ENCODE results near the gene KRTAP5-5. TPM values are rescaled to one million over a fixed set of nuclear protein-coding genes. Genes with fewer than 3 reads are reported as not detected.

The KRTAP5-5 gene
- total and polyA plus RNA-seq, 4 donors = not detected

GRCh38 chr11:1642288-1643145, 12.9 kb downstream of the KRTAP5-5 start:
- no peak overlapping the region for H3K27ac ChIP-seq (ENCODE audit: low read depth in 1 of 2, low read length in 2 of 2)
- no peak overlapping the region for H3K9ac ChIP-seq (ENCODE audit: low read depth in 1 of 2, low read length in 2 of 2)
- H3K36me3 ChIP-seq (ENCODE audit: control insufficient read depth in 4 of 4, insufficient read depth in 3 of 4, low read depth in 1 of 4, low read length in 3 of 4) = no peaks in the 10 kb centered on the region
- DNase-seq (ENCODE audit: low spot score) = no peak
- H3K9me3 ChIP-seq (ENCODE audit: control insufficient read depth in 4 of 4, low read length in 3 of 4) = no peaks in the 10 kb centered on the region
- H3K27me3 ChIP-seq (ENCODE audit: control insufficient read depth in 4 of 4, insufficient read depth in 4 of 4, low read length in 3 of 4) = no peaks in the 10 kb centered on the region
- H3K4me3 ChIP-seq (ENCODE audit: low read depth in 1 of 3, low read length in 3 of 3) = no peak overlapping the region
- TF ChIP-seq REST (IDR thresholded peaks at IDR 0.05) (no peak), ZBTB33 (IDR thresholded peaks at IDR 0.05) (no peak)
- WGBS = 81% methylated on average over 29 of the region's 29 CpGs
- H3K4me1 ChIP-seq (ENCODE audit: control insufficient read depth in 4 of 4, insufficient read depth in 4 of 4, low read length in 3 of 4) = no peaks in the 10 kb centered on the region

GRCh38 chr11:1643146-1643690, 13.6 kb downstream of the KRTAP5-5 start:
- TF ChIP-seq GABPA (IDR thresholded peaks at IDR 0.05 in 1 of 2, conservative IDR thresholded peaks at IDR 0.05 in 1 of 2) = no peak
- no peak for TF ChIP-seq CTCF (IDR thresholded peaks at IDR 0.05; ENCODE audit: low read depth, low read length, missing input control)
- TF ChIP-seq REST (IDR thresholded peaks at IDR 0.05) = no peak
- 94% methylated on average over 20 of the region's 20 CpGs for WGBS
- Histone ChIP-seq H3K9me3 (ENCODE audit: control insufficient read depth in 4 of 4, low read length in 3 of 4) (no peaks in the 10 kb centered on the region), H3K27ac (ENCODE audit: low read depth in 1 of 2, low read length in 2 of 2) (no peak overlapping the region), H3K4me3 (ENCODE audit: low read depth in 1 of 3, low read length in 3 of 3) (no peak overlapping the region), H3K4me1 (ENCODE audit: control insufficient read depth in 4 of 4, insufficient read depth in 4 of 4, low read length in 3 of 4) (no peaks in the 10 kb centered on the region), H3K27me3 (ENCODE audit: control insufficient read depth in 4 of 4, insufficient read depth in 4 of 4, low read length in 3 of 4) (no peaks in the 10 kb centered on the region), H3K36me3 (ENCODE audit: control insufficient read depth in 4 of 4, insufficient read depth in 3 of 4, low read depth in 1 of 4, low read length in 3 of 4) (no peaks in the 10 kb centered on the region), H3K9ac (ENCODE audit: low read depth in 1 of 2, low read length in 2 of 2) (no peak overlapping the region)
- DNase-seq (ENCODE audit: low spot score) = no peak
